HEK293 (cell line): Measurements from ENCODE around the gene PLAAT5.

Source experiments
- CTCF ChIA-PET: fragments of 350-600 bp; formaldehyde crosslinking; extraction: SDS; loops from one replicate; lab custom pipeline; 2021; ENCODE audit warnings: antibody characterized with exemption; lab: Yijun Ruan, JAX
- POLR2A ChIA-PET: fragments of 300-600 bp; formaldehyde crosslinking; extraction: SDS; loops from one replicate; lab custom pipeline; 2020; ENCODE audit warnings: antibody characterized with exemption, inconsistent platforms; lab: Yijun Ruan, JAX
- H3K27ac ChIP-seq: fragments of 200-500 bp; sonication (Bioruptor generic); 2 replicates; pipeline ENCODE4 v1.5.1; 2014; ENCODE audit warnings: low read depth, low read length, control low read depth, inconsistent platforms; ENCODE audit errors: extremely low read depth
- H3K36me3 ChIP-seq, 2 experiments: fragments of 200-500 bp in 1 of 2; sonication (Bioruptor generic) in 1 of 2; 1 replicate in 1 of 2; 2 replicates in 1 of 2; pipeline ENCODE4 v1.5.1; 2014 to 2017; ENCODE audit warnings: inconsistent platforms in 2 of 2, low read length in 2 of 2; ENCODE audit not compliant: control insufficient read depth in 2 of 2, insufficient read depth in 1 of 2
- H3K4me1 ChIP-seq: fragments of 200-500 bp; sonication (Bioruptor generic); 2 replicates; pipeline ENCODE4 v1.5.1; 2014; ENCODE audit warnings: mild to moderate bottlenecking, low read length, inconsistent platforms; ENCODE audit not compliant: control insufficient read depth, insufficient read depth
- H3K4me3 ChIP-seq: 2 replicates; pipeline ENCODE4 v1.5.1; 2011; ENCODE audit warnings: low read depth, mild to moderate bottlenecking, control low read depth, low read length, moderate library complexity
- H3K9me3 ChIP-seq: fragments of 200-500 bp; sonication (Bioruptor generic); 2 replicates; pipeline ENCODE4 v1.5.1; 2014; ENCODE audit warnings: low read depth, low read length, inconsistent platforms; ENCODE audit not compliant: control insufficient read depth, insufficient read depth
- ATF2 ChIP-seq: fragments of 450-650 bp; formaldehyde crosslinking; IDR thresholded peaks from 2 replicates; pipeline ENCODE4 v1.5.1; 2016; ENCODE audit warnings: missing biosample characterization, missing genetic modification characterization, low read depth
- HOXA7 ChIP-seq: sonication (generic); formaldehyde crosslinking; IDR thresholded peaks from 2 replicates; pipeline ENCODE4 v1.8.1; 2022; ENCODE audit warnings: missing genetic modification reagents, borderline replicate concordance
- KLF1 ChIP-seq: fragments of 450-650 bp; formaldehyde crosslinking; IDR thresholded peaks from 2 replicates; pipeline ENCODE4 v1.5.1; 2016; ENCODE audit warnings: missing biosample characterization, missing genetic modification characterization
- MZF1 ChIP-seq: fragments of 450-650 bp; formaldehyde crosslinking; IDR thresholded peaks from 2 replicates; pipeline ENCODE4 v1.5.1; 2017; ENCODE audit warnings: missing biosample characterization, missing genetic modification characterization, borderline replicate concordance
- PRDM2 ChIP-seq: fragments of 450-650 bp; formaldehyde crosslinking; IDR thresholded peaks from 2 replicates; pipeline ENCODE4 v1.5.1; 2016; ENCODE audit warnings: missing biosample characterization, missing genetic modification characterization, borderline replicate concordance
- PRDM6 ChIP-seq: fragments of 450-650 bp; formaldehyde crosslinking; IDR thresholded peaks from 2 replicates; pipeline ENCODE4 v1.5.1; 2017; ENCODE audit warnings: missing biosample characterization, missing genetic modification characterization
- ZNF280D ChIP-seq: fragments of 450-650 bp; formaldehyde crosslinking; IDR thresholded peaks from 2 replicates; pipeline ENCODE4 v1.5.1; 2016; ENCODE audit warnings: missing biosample characterization, missing genetic modification characterization
- ZNF341 ChIP-seq: fragments of 450-650 bp; formaldehyde crosslinking; IDR thresholded peaks from 2 replicates; pipeline ENCODE4; 2016; ENCODE audit warnings: low read depth, missing biosample characterization, missing genetic modification characterization
- ZNF354C ChIP-seq: fragments of 450-650 bp; formaldehyde crosslinking; IDR thresholded peaks from 2 replicates; pipeline ENCODE4 v1.5.1; 2016; ENCODE audit warnings: missing biosample characterization, missing genetic modification characterization, low read depth, borderline replicate concordance
- ZNF514 ChIP-seq: fragments of 450-650 bp; formaldehyde crosslinking; IDR thresholded peaks from 2 replicates; pipeline ENCODE4 v1.5.1; 2016; ENCODE audit warnings: missing biosample characterization, missing genetic modification characterization
- ZNF560 ChIP-seq: fragments of 450-650 bp; formaldehyde crosslinking; IDR thresholded peaks from 2 replicates; pipeline ENCODE4 v1.5.1; 2017; ENCODE audit warnings: missing biosample characterization, missing genetic modification characterization, borderline replicate concordance
- ZNF585B ChIP-seq: fragments of 450-650 bp; formaldehyde crosslinking; IDR thresholded peaks from 2 replicates; pipeline ENCODE4 v1.5.1; 2016; ENCODE audit warnings: missing biosample characterization, missing genetic modification characterization
- ZNF623 ChIP-seq: fragments of 450-650 bp; formaldehyde crosslinking; IDR thresholded peaks from 2 replicates; pipeline ENCODE4 v1.5.1; 2016; ENCODE audit warnings: missing biosample characterization, missing genetic modification characterization
- ZNF701 ChIP-seq: fragments of 450-650 bp; formaldehyde crosslinking; IDR thresholded peaks from 2 replicates; pipeline ENCODE4 v1.5.1; 2016; ENCODE audit warnings: missing biosample characterization, missing genetic modification characterization

The PLAAT5 gene

GRCh38 chr11:63504054-63504453, 13.1 kb upstream of the PLAAT5 start (continued):
- TF ChIP-seq HOXA7 (CRISPR knock-in tag), result no peak

GRCh38 chr11:63503492-63503891, 12.5 kb upstream of the PLAAT5 start:
- no peaks in the 10 kb centered on the region for H3K36me3 ChIP-seq
- no peaks in the 10 kb centered on the region for H3K9me3 ChIP-seq
- no peak overlapping the region for H3K27ac ChIP-seq
- no peak overlapping the region for H3K4me3 ChIP-seq
- no peaks in the 10 kb centered on the region for H3K4me1 ChIP-seq
- TF ChIP-seq ZNF514 (tag by site-specific recombination) (no peak), ZNF280D (tag by site-specific recombination) (no peak), MZF1 (no peak), ATF2 (tag by site-specific recombination) (no peak), KLF1 (tag by site-specific recombination) (no peak), ZNF341 (tag by site-specific recombination) (no peak), ZNF701 (no peak), PRDM6 (no peak), ZNF623 (no peak)
- POLR2A ChIA-PET, result no interaction called here
- CTCF ChIA-PET, result no interaction called here

GRCh38 chr11:63502252-63502820, 11.4 kb upstream of the PLAAT5 start:
- ChIA-PET POLR2A (no interaction called here), CTCF (no interaction called here)
- Histone ChIP-seq H3K4me3 (no peak overlapping the region), H3K4me1 (no peaks in the 10 kb centered on the region), H3K9me3 (no peaks in the 10 kb centered on the region), H3K36me3 (no peaks in the 10 kb centered on the region), H3K27ac (no peak overlapping the region)
- TF ChIP-seq ZNF585B (tag by site-specific recombination) (no peak), PRDM2 (tag by site-specific recombination) (no peak), ZNF280D (tag by site-specific recombination) (no peak), ZNF560 (tag by site-specific recombination) (no peak), ZNF354C (tag by site-specific recombination) (no peak)
